ENCODE measurements around the gene GAPDHS.

Gene GAPDHS

GRCh38 chr19:35517342-35517741 is 15.9 kb upstream of the GAPDHS start:
- H3K36me3 Mint-ChIP-seq (ENCODE audit: low read depth) = no peaks in the 10 kb centered on the region
- H3K9me3 Mint-ChIP-seq = no peaks in the 10 kb centered on the region
- peaks cover 5% of the 10 kb centered on the region for H3K27me3 Mint-ChIP-seq (ENCODE audit: low read depth)
- H3K27ac Mint-ChIP-seq = no peak overlapping the region
- no peak overlapping the region for H3K4me3 Mint-ChIP-seq
- DNase-seq (ENCODE audit: low spot score) = no peak
- no peaks in the 10 kb centered on the region for H3K4me1 Mint-ChIP-seq (ENCODE audit: low read depth)

- no peak overlapping the region for H3K4me3 Mint-ChIP-seq
- no peaks in the 10 kb centered on the region for H3K27me3 Mint-ChIP-seq (ENCODE audit: low read depth)
- no peak for DNase-seq (ENCODE audit: low spot score)
- H3K27ac Mint-ChIP-seq = no peak overlapping the region
- no peaks in the 10 kb centered on the region for H3K4me1 Mint-ChIP-seq (ENCODE audit: low read depth)
- no peaks in the 10 kb centered on the region for H3K36me3 Mint-ChIP-seq (ENCODE audit: low read depth)
- no peaks in the 10 kb centered on the region for H3K9me3 Mint-ChIP-seq
Observed at GRCh38 chr19:35518313-35518712, 14.9 kb upstream of the GAPDHS start.

GRCh38 chr19:35519291-35519690 is 14.0 kb upstream of the GAPDHS start:
- no peaks in the 10 kb centered on the region for H3K9me3 Mint-ChIP-seq
- H3K27ac Mint-ChIP-seq = no peak overlapping the region
- H3K4me1 Mint-ChIP-seq (ENCODE audit: low read depth) = no peaks in the 10 kb centered on the region
- no peak for DNase-seq (ENCODE audit: low spot score)
- H3K36me3 Mint-ChIP-seq (ENCODE audit: low read depth) = no peaks in the 10 kb centered on the region
- no peak overlapping the region for H3K4me3 Mint-ChIP-seq
- H3K27me3 Mint-ChIP-seq (ENCODE audit: low read depth) = no peaks in the 10 kb centered on the region

- no peaks in the 10 kb centered on the region for H3K36me3 Mint-ChIP-seq (ENCODE audit: low read depth)
- no peaks in the 10 kb centered on the region for H3K9me3 Mint-ChIP-seq
- no peak for DNase-seq (ENCODE audit: low spot score)
- H3K4me1 Mint-ChIP-seq (ENCODE audit: low read depth) = peaks cover 2% of the 10 kb centered on the region
- H3K27me3 Mint-ChIP-seq (ENCODE audit: low read depth) = no peaks in the 10 kb centered on the region
- H3K27ac Mint-ChIP-seq = no peak overlapping the region
- H3K4me3 Mint-ChIP-seq = no peak overlapping the region
Observed at GRCh38 chr19:35521124-35521743, 12.0 kb upstream of the GAPDHS start.

- no peak for DNase-seq (ENCODE audit: low spot score)
- no peaks in the 10 kb centered on the region for H3K9me3 Mint-ChIP-seq
- no peak overlapping the region for H3K4me3 Mint-ChIP-seq
- no peaks in the 10 kb centered on the region for H3K36me3 Mint-ChIP-seq (ENCODE audit: low read depth)
- no peaks in the 10 kb centered on the region for H3K27me3 Mint-ChIP-seq (ENCODE audit: low read depth)
- H3K27ac Mint-ChIP-seq = no peak overlapping the region
- peaks cover 2% of the 10 kb centered on the region for H3K4me1 Mint-ChIP-seq (ENCODE audit: low read depth)
Observed at GRCh38 chr19:35522745-35523327, 10.4 kb upstream of the GAPDHS start.

GRCh38 chr19:35524181-35524837 is 8.9 kb upstream of the GAPDHS start:
- Mint-ChIP-seq H3K27me3 (ENCODE audit: low read depth) (peaks cover 5% of the 10 kb centered on the region), H3K4me1 (ENCODE audit: low read depth) (peaks cover 2% of the 10 kb centered on the region), H3K36me3 (ENCODE audit: low read depth) (no peaks in the 10 kb centered on the region), H3K4me3 (no peak overlapping the region), H3K9me3 (no peaks in the 10 kb centered on the region), H3K27ac (no peak overlapping the region)
- no peak for DNase-seq (ENCODE audit: low spot score)

- Mint-ChIP-seq H3K9me3 (no peaks in the 10 kb centered on the region), H3K4me1 (ENCODE audit: low read depth) (peaks cover 2% of the 10 kb centered on the region), H3K4me3 (no peak overlapping the region), H3K27ac (no peak overlapping the region), H3K36me3 (ENCODE audit: low read depth) (no peaks in the 10 kb centered on the region), H3K27me3 (ENCODE audit: low read depth) (peaks cover 8% of the 10 kb centered on the region)
- no peak for DNase-seq (ENCODE audit: low spot score)
Observed at GRCh38 chr19:35525873-35526272, 7.4 kb upstream of the GAPDHS start.

GRCh38 chr19:35528218-35529038 is 4.8 kb upstream of the GAPDHS start, which contains the start of gene SBSN:
Gene SBSN (minus strand): TSS chr19:35528311. CDS start chr19:35528281, 30 bp downstream.
- Mint-ChIP-seq H3K4me3 (no peak within 1 kb of the TSS), H3K36me3 (ENCODE audit: low read depth) (no peaks in the 10 kb centered on the region), H3K9me3 (no peaks in the 10 kb centered on the region), H3K4me1 (ENCODE audit: low read depth) (peaks cover 2% of the 10 kb centered on the region), H3K27me3 (ENCODE audit: low read depth) (peaks cover 19% of the 10 kb centered on the region), H3K27ac (no peak within 1 kb of the TSS)
- no peak for DNase-seq (ENCODE audit: low spot score)

GRCh38 chr19:35529241-35530218 is 3.7 kb upstream of the GAPDHS start:
- Mint-ChIP-seq H3K4me1 (ENCODE audit: low read depth) (peaks cover 6% of the 10 kb centered on the region), H3K4me3 (no peak overlapping the region), H3K36me3 (ENCODE audit: low read depth) (no peaks in the 10 kb centered on the region), H3K27ac (no peak overlapping the region), H3K27me3 (ENCODE audit: low read depth) (peaks cover 23% of the 10 kb centered on the region), H3K9me3 (no peaks in the 10 kb centered on the region)
- DNase-seq (ENCODE audit: low spot score) = no peak

GRCh38 chr19:35531291-35531690 is 2.0 kb upstream of the GAPDHS start:
- Mint-ChIP-seq H3K4me3 (no peak overlapping the region), H3K9me3 (no peaks in the 10 kb centered on the region), H3K4me1 (ENCODE audit: low read depth) (peaks cover 4% of the 10 kb centered on the region), H3K27me3 (ENCODE audit: low read depth) (peaks cover 27% of the 10 kb centered on the region), H3K27ac (no peak overlapping the region), H3K36me3 (ENCODE audit: low read depth) (no peaks in the 10 kb centered on the region)
- DNase-seq (ENCODE audit: low spot score) = no peak

GRCh38 chr19:35533822-35534392 is 651 bp downstream of the GAPDHS start:
- Mint-ChIP-seq H3K9me3 (no peaks in the 10 kb centered on the region), H3K4me3 (peak overlapping the region; percentile 53), H3K4me1 (ENCODE audit: low read depth) (peaks cover 4% of the 10 kb centered on the region), H3K36me3 (ENCODE audit: low read depth) (no peaks in the 10 kb centered on the region), H3K27me3 (ENCODE audit: low read depth) (peaks cover 22% of the 10 kb centered on the region), H3K27ac (no peak overlapping the region)
- DNase-seq (ENCODE audit: low spot score) = peak; percentile 26

GRCh38 chr19:35534803-35535480 is 1.7 kb downstream of the GAPDHS start:
- peaks cover 4% of the 10 kb centered on the region for H3K4me1 Mint-ChIP-seq (ENCODE audit: low read depth)

More at GRCh38 chr19:35534803-35535480, 1.7 kb downstream of the GAPDHS start:
- no peak for DNase-seq (ENCODE audit: low spot score)
- Mint-ChIP-seq H3K36me3 (ENCODE audit: low read depth) (no peaks in the 10 kb centered on the region), H3K27me3 (ENCODE audit: low read depth) (peaks cover 18% of the 10 kb centered on the region), H3K4me3 (no peak overlapping the region), H3K27ac (no peak overlapping the region), H3K9me3 (no peaks in the 10 kb centered on the region)

Data from T-helper 2 cell treated with Interferon-gamma antibody and Interleukin-4, amounts not matched to agents 5 μg/mL and 100 μg/mL, for 36 hours (primary cell).